Measurements from ENCODE around the gene NFE2L1. TPM values are rescaled to one million over a fixed set of nuclear protein-coding genes. Genes with fewer than 3 reads are reported as not detected.

Gene NFE2L1
- total and polyA plus RNA-seq, 2 of the 8 experiments (the other 6 are each of a cell fraction or from before 2014, with no cell fraction given), result 140 to 143 TPM

- TF ChIP-seq E2F6 (IDR thresholded peaks at IDR 0.05), result no peak
- no peak for TF ChIP-seq EP300 (IDR thresholded peaks at IDR 0.05; ENCODE audit: borderline replicate concordance in 1 of 2, low read depth in 2 of 2, low read length in 2 of 2)
Measured at GRCh38 chr17:48028736-48029135, 19.4 kb upstream of the NFE2L1 start (continued).

Data from H1 (cell line).